Smooth muscle cell (in vitro differentiated cells): ENCODE results near the gene CIAO2A. TPM values are rescaled to one million over a fixed set of nuclear protein-coding genes. Genes with fewer than 3 reads are reported as not detected.
"Not testable (repeated sequence)": the region's sequence is repeated elsewhere in the genome, so short reads cannot be mapped to it uniquely, and the experiment has no call there.

ENCODE experiments used
- DNase-seq: peaks from one replicate; lab custom pipeline; 2025; ENCODE audit not compliant: unreplicated experiment; lab: John Stamatoyannopoulos, UW
- H2AFZ ChIP-seq: fragments of 200-600 bp; sonication (generic); 2 replicates; pipeline ENCODE4 v1.6.0; 2016; ENCODE audit warnings: antibody characterized with exemption, low read depth, mild to moderate bottlenecking
- H3F3A ChIP-seq: fragments of 200-600 bp; sonication (generic); 2 replicates; pipeline ENCODE4 v1.6.0; 2017; ENCODE audit warnings: antibody characterized with exemption, low read depth
- H3K27ac ChIP-seq: fragments of 200-600 bp; sonication (generic); 2 replicates; pipeline ENCODE4 v1.5.1; 2016; ENCODE audit warnings: low read depth, mild to moderate bottlenecking
- H3K27me3 ChIP-seq: fragments of 200-600 bp; sonication (generic); 2 replicates; pipeline ENCODE4 v1.6.1; 2016; ENCODE audit warnings: low read depth, mild to moderate bottlenecking
- H3K36me3 ChIP-seq: fragments of 200-600 bp; sonication (generic); 2 replicates; pipeline ENCODE4 v1.5.1; 2016; ENCODE audit warnings: low read depth
- H3K4me1 ChIP-seq: fragments of 200-600 bp; sonication (generic); 2 replicates; pipeline ENCODE4 v1.5.1; 2016; ENCODE audit warnings: low read depth
- H3K4me2 ChIP-seq: fragments of 200-600 bp; sonication (generic); 2 replicates; pipeline ENCODE4 v1.6.0; 2016; ENCODE audit warnings: mild to moderate bottlenecking
- H3K4me3 ChIP-seq: fragments of 200-600 bp; sonication (generic); 2 replicates; pipeline ENCODE4 v1.5.1; 2016; ENCODE audit warnings: mild to moderate bottlenecking
- H3K79me2 ChIP-seq: fragments of 200-600 bp; sonication (generic); 2 replicates; pipeline ENCODE4 v1.6.0; 2016; ENCODE audit warnings: low read depth, mild to moderate bottlenecking
- H3K9ac ChIP-seq: fragments of 200-600 bp; sonication (generic); 2 replicates; pipeline ENCODE4 v1.6.0; 2016; ENCODE audit warnings: low read depth
- H3K9me3 ChIP-seq: fragments of 200-600 bp; sonication (generic); replicated peaks from 2 replicates; pipeline ENCODE4 v1.5.1; 2016; ENCODE audit warnings: low read depth
- H4K20me1 ChIP-seq: fragments of 200-600 bp; sonication (generic); 2 replicates; pipeline ENCODE4 v1.6.0; 2016; ENCODE audit warnings: low read depth
- CTCF ChIP-seq: fragments of 200-600 bp; sonication (generic); IDR thresholded peaks from 2 replicates; pipeline ENCODE4 v1.5.1; 2017; ENCODE audit warnings: borderline replicate concordance, mild to moderate bottlenecking, antibody characterized with exemption; ENCODE audit not compliant: insufficient read depth, poor library complexity, severe bottlenecking
- WGBS: methylation state at CpG from one replicate; pipeline ENCODE4 v1.1.7; 2016; ENCODE audit warnings: low lambda C conversion rate; 5-methylcytosine and 5-hydroxymethylcytosine counted together
- polyA plus RNA-seq: library from polyadenylated mRNA; unstranded; fragments of >200 nt; fragmentation: Nextera tagmentation; extraction: Ambion mirVana; gene quantifications from 2 replicates; pipeline ENCODE4 v1.2.1, GENCODE V29; 2016
- total RNA-seq: library from RNA; depleted of rRNA; stranded (reverse); fragments of >200 nt; gene quantifications from 2 replicates; pipeline ENCODE4 v1.2.3, GENCODE V29; 2014

The CIAO2A gene
- total and polyA plus RNA-seq, 2 experiments from 2014 or later: 110 to 123 TPM

DNA sequence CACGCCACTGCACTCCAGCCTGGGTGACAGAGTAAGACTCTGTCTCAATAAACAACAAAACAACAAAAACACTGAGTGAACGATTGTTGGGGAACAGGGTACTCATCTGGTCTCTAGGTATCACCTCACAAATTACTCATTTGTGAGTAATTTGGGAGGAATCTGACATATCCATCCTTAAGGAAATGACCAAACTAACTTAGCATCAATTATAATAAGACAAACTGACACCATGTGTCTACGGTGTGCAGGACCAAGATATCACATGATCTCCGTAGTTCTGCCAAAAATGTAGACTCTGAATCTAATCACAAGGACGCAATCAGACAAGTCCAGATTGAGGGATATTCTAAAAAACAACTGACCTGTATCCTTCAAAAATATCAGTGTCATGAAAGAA lies 35.4 kb downstream of the CIAO2A start:
- Histone ChIP-seq H3F3A (no peaks in the 10 kb centered on the region), H3K9ac (no peak overlapping the region), H3K27ac (no peak overlapping the region), H4K20me1 (no peaks in the 10 kb centered on the region), H3K79me2 (no peaks in the 10 kb centered on the region), H3K9me3 (no peaks in the 10 kb centered on the region), H3K4me1 (no peaks in the 10 kb centered on the region), H2AFZ (no peak overlapping the region), H3K4me2 (no peak overlapping the region), H3K4me3 (no peak overlapping the region), H3K36me3 (no peaks in the 10 kb centered on the region), H3K27me3 (no peaks in the 10 kb centered on the region)
- TF ChIP-seq CTCF: no peak
- no peak for DNase-seq
- 90% methylated on average over 5 of the region's 5 CpGs for WGBS

DNA sequence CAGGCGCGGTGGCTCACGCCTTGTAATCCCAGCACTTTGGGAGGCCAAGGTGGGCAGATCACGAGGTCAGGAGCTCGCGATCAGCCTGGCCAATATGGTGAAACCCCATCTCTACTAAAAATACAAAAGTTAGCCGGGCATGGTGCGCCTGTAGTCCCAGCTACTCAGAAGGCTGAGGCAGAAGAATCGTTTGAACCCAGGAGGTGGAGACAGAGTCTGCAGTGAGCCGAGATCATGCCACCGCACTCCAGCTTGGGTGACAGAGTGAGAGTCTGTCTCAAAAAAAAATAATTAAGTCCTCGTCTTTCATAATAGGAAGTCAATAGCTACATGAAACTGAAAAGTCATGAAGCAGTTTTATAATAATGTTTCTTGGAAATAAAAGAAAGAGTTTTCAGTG lies 40.0 kb downstream of the CIAO2A start:
- DNase-seq, H3K9me3 ChIP-seq, H3K36me3 ChIP-seq, H3F3A ChIP-seq, H4K20me1 ChIP-seq, H3K27ac ChIP-seq, H3K4me1 ChIP-seq, H3K4me2 ChIP-seq, H3K4me3 ChIP-seq, H3K79me2 ChIP-seq, H3K9ac ChIP-seq, H2AFZ ChIP-seq: not testable (repeated sequence)
- peaks cover 11% of the 10 kb centered on the region for H3K27me3 ChIP-seq
- WGBS: 96% methylated on average over 12 of the region's 12 CpGs

DNA sequence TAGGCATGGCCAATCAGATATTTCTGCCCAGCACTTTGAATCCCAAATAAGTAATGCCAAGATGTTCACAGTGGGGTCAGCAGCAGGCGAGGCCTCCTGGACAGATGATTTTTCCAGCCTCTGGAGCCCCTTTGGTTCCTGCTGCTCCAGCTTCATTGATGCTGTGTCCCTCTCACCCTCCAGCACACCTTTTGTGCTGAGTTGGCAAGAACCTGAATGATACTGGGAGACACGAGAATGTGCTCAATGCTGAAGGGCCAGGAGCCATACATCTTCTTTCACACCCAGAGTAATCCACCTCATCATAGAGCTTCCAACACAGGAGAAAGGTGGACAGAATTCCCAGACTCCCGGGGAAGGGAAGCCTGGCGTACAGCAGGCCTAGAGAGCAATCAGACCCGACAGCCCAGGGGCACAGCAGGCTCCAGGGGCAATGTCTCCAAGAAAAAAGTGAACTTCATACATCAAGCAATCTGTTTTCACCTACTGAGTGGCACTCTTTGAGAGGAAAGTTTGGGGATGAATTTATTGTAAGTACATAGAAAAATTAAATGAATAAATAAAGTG lies 40.6 kb downstream of the CIAO2A start:
- Histone ChIP-seq H2AFZ (no peak overlapping the region), H3K4me2 (no peak overlapping the region), H3K4me1 (no peaks in the 10 kb centered on the region), H3K9ac (no peak overlapping the region), H3K27me3 (peaks cover 17% of the 10 kb centered on the region), H3K36me3 (no peaks in the 10 kb centered on the region), H3K9me3 (no peaks in the 10 kb centered on the region), H3K4me3 (no peak overlapping the region), H4K20me1 (no peaks in the 10 kb centered on the region), H3K27ac (no peak overlapping the region), H3F3A (no peaks in the 10 kb centered on the region), H3K79me2 (no peaks in the 10 kb centered on the region)
- WGBS: 90% methylated on average over 5 of the region's 5 CpGs
- no peak for DNase-seq
- no peak for TF ChIP-seq CTCF

- Histone ChIP-seq H3K4me3 (no peak overlapping the region), H3K36me3 (no peaks in the 10 kb centered on the region), H3K4me2 (no peak overlapping the region), H3K4me1 (peaks cover 4% of the 10 kb centered on the region), H2AFZ (no peak overlapping the region), H4K20me1 (no peaks in the 10 kb centered on the region), H3K9ac (no peak overlapping the region), H3K27ac (no peak overlapping the region), H3F3A (no peaks in the 10 kb centered on the region), H3K79me2 (no peaks in the 10 kb centered on the region), H3K9me3 (no peaks in the 10 kb centered on the region), H3K27me3 (peaks cover 30% of the 10 kb centered on the region)
- DNase-seq: no peak
- WGBS: 79% methylated on average over 6 of the region's 6 CpGs
- TF ChIP-seq CTCF: no peak
Observed at GRCh38 chr15:64051407-64052259, 42.0 kb downstream of the CIAO2A start.
